Gastroesophageal sphincter (tissue), 3 donors: ENCODE data around the gene INSYN1.

Experiments
- CTCF ChIP-seq, 4 experiments: fragments of 200-600 bp in 2 of 4; fragments of 450-650 bp in 2 of 4; sonication (generic) in 1 of 4; IDR thresholded peaks; one replicate each; pipeline ENCODE4 v1.5.1; 2017 to 2019; ENCODE audit warnings: antibody characterized with exemption in 4 of 4, mild to moderate bottlenecking in 2 of 4, moderate library complexity in 2 of 4
- POLR2A ChIP-seq, 2 donors: fragments of 450-650 bp; IDR thresholded peaks; one replicate each; pipeline ENCODE4 v1.6.1; 2017; ENCODE audit warnings: antibody characterized with exemption in 2 of 2, mild to moderate bottlenecking in 2 of 2, moderate library complexity in 1 of 2

GRCh38 chr15:73687351-73687750, 65.8 kb downstream of the INSYN1 start:
- TF ChIP-seq CTCF (IDR thresholded peaks at IDR 0.05), result no peak
- TF ChIP-seq POLR2A (IDR thresholded peaks at IDR 0.05), result no peak
